Measurements from ENCODE around the gene MSGN1. TPM values are rescaled to one million over a fixed set of nuclear protein-coding genes. Genes with fewer than 3 reads are reported as not detected.

The MSGN1 gene
- total RNA-seq, 4 donors from 2014 or later = not detected

DNA sequence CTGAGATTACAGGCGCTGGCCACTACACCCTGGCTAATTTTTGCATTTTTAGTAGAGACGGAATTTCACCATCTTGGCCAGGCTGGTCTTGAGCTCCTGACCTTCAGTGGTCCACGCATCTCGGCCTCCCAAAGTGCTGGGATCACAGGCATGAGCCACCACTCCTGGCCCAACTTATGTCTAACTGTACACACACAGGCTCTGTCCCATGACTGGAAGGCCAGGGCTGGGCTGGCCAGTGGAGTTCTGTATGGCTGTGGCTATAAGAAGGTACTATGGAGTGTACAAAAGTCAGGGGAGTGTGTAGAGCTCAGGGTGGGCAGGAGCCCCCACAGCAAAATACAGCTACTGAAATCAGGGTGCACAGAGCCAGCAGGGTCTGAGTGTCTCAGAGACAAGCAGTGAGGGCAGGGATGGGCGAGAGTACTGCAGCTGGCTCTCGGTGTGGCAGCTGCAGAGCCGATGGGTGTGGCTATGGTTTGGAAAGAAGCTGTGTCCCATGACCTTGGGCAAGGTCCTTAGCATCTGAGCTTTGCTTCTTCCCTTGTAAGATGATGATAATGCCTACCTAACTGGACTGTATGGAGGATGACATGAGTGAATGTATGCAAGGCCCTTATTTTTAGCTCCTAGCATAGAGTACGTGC lies 10.4 kb upstream of the MSGN1 start:
- no peak for DNase-seq (ENCODE audit: low spot score in 2 of 2)
- intact Hi-C loops (cut with DNase I; ENCODE audit: low total_unique reads) = no loop called here
- no peak for TF ChIP-seq POLR2A (IDR thresholded peaks at IDR 0.05)
- no peak for TF ChIP-seq CTCF (IDR thresholded peaks at IDR 0.05)
- 79 to 82% methylated on average over 8 of the region's 8 CpGs for WGBS, 2 donors
- no peak overlapping the region for H3K4me3 ChIP-seq (ENCODE audit: low read depth, poor library complexity, severe bottlenecking)

- H3K4me3 ChIP-seq (ENCODE audit: low read depth, poor library complexity, severe bottlenecking) = no peak overlapping the region
- no peak for TF ChIP-seq POLR2A (IDR thresholded peaks at IDR 0.05)
- no peak for TF ChIP-seq CTCF (IDR thresholded peaks at IDR 0.05)
- peak in 1 of 2 donors; percentile 32 for DNase-seq (ENCODE audit: low spot score in 2 of 2)
- intact Hi-C loops (cut with DNase I; ENCODE audit: low total_unique reads) = no loop called here
- 24 to 31% methylated on average over 5 of the region's 5 CpGs for WGBS, 2 donors
Observed at GRCh38 chr2:17813010-17813741, 3.1 kb upstream of the MSGN1 start.

DNA sequence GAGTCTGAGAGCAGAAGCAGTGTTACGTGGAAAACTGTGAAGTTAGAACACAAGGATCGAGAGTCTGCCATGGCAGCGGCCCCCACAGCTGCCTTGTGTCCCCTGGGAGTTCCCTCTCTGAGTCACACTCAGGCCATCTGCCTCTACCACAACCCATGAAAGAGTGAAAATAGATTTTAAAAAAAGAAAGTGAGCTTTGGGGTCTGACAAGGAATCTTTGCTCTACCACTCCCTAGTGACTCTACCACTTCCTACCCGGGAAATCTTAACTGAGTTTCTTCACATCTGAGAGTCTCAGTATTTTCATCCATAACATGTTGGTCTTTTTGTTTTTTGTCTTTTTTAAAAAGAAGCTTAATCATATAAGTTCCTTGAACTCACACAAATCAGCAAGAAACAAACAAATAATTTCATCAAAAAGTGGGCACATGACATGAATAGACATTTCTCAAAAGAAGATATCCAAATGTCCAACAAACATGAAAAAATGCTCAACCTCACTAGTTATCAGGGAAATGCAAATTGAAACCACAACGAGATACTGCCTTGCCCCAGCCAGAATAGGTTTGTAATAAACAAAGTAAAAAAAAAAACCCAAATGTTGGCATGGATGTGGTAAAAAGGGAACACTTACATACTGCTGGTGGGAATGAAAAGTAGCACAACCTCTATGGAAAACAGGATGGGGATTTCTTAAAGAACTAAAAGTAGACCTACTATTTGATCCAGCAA lies 2.4 kb upstream of the MSGN1 start:
- intact Hi-C loops (cut with DNase I; ENCODE audit: low total_unique reads) = no loop called here
- 42% methylated on average over 5 of the region's 5 CpGs for WGBS, 2 donors
- DNase-seq (ENCODE audit: low spot score in 2 of 2) = no peak
- H3K4me3 ChIP-seq (ENCODE audit: low read depth, poor library complexity, severe bottlenecking) = no peak overlapping the region
- TF ChIP-seq POLR2A (IDR thresholded peaks at IDR 0.05) = no peak
- no peak for TF ChIP-seq CTCF (IDR thresholded peaks at IDR 0.05)

- TF ChIP-seq POLR2A (IDR thresholded peaks at IDR 0.05) = no peak
- no peak for TF ChIP-seq CTCF (IDR thresholded peaks at IDR 0.05)
- intact Hi-C loops (cut with DNase I; ENCODE audit: low total_unique reads) = no loop called here
- WGBS, 2 donors = 59 to 88% methylated on average over 1 of the region's 1 CpG
Observed at GRCh38 chr2:17814601-17815000, 1.7 kb upstream of the MSGN1 start.

GRCh38 chr2:17815468-17816184 lies 634 bp upstream of the MSGN1 start:
- H3K4me3 ChIP-seq (ENCODE audit: low read depth, poor library complexity, severe bottlenecking) = no peak overlapping the region
- no peak for DNase-seq (ENCODE audit: low spot score in 2 of 2)
- 49 to 50% methylated on average over 8 of the region's 8 CpGs for WGBS, 2 donors
- no peak for TF ChIP-seq CTCF (IDR thresholded peaks at IDR 0.05)
- TF ChIP-seq POLR2A (IDR thresholded peaks at IDR 0.05) = no peak
- intact Hi-C loops (cut with DNase I; ENCODE audit: low total_unique reads) = no loop called here

More at GRCh38 chr2:17814601-17815000, 1.7 kb upstream of the MSGN1 start:
- no peak for DNase-seq (ENCODE audit: low spot score in 2 of 2)
- no peak overlapping the region for H3K4me3 ChIP-seq (ENCODE audit: low read depth, poor library complexity, severe bottlenecking)
